Measurements from ENCODE around the gene AHNAK2. TPM values are rescaled to one million over a fixed set of nuclear protein-coding genes. Genes with fewer than 3 reads are reported as not detected.

AHNAK2 gene
- total RNA-seq, 1 experiment from 2014 or later: 45.0 TPM

- no peak overlapping the region for H3K4me2 ChIP-seq (ENCODE audit: low read length)
- POLR2A ChIA-PET: no interaction called here
- no peak overlapping the region for H3K4me3 ChIP-seq (replicated peaks in 1 of 2; ENCODE audit: low read depth in 1 of 2, low read length in 2 of 2)
- intact Hi-C loops (cut with micrococcal nuclease): no loop called here
- CTCF ChIA-PET: no interaction called here
- H3K9me2 ChIP-seq (ENCODE audit: insufficient read depth): no peaks in the 10 kb centered on the region
- no peak overlapping the region for H2AFZ ChIP-seq (ENCODE audit: low read depth, low read length, poor library complexity, severe bottlenecking)
- H3K9me3 ChIP-seq (ENCODE audit: control insufficient read depth in 1 of 2, insufficient read depth in 1 of 2, low read depth in 1 of 2, low read length in 2 of 2): no peaks in the 10 kb centered on the region
- TF ChIP-seq POLR2A (IDR thresholded peaks at IDR 0.05; ENCODE audit: borderline replicate concordance, extremely low read depth, insufficient read depth, insufficient read length) (no peak), ZFX (IDR thresholded peaks at IDR 0.05) (no peak), REST (IDR thresholded peaks at IDR 0.05; ENCODE audit: low read depth) (no peak)
- TF ChIP-seq, protein P1, sequence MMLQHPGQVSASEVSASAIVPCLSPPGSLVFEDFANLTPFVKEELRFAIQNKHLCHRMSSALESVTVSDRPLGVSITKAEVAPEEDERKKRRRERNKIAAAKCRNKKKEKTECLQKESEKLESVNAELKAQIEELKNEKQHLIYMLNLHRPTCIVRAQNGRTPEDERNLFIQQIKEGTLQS (IDR thresholded peaks at IDR 0.05): no peak
- DNase-seq (ENCODE audit: low read depth, low spot score) (no peak), ATAC-seq (no peak)
- H4K20me1 ChIP-seq (ENCODE audit: insufficient read depth): peaks cover 38% of the 10 kb centered on the region; the same call in 1 of the 2 replicates
- H3K9ac ChIP-seq (ENCODE audit: low read length): no peak overlapping the region
- BruUV-seq (replicated peaks): no TSS peak
- no peaks in the 10 kb centered on the region for H3K27me3 ChIP-seq (ENCODE audit: insufficient read depth, low read length)
- peaks cover 97% of the 10 kb centered on the region for H3K79me2 ChIP-seq (ENCODE audit: insufficient read depth, low read length)
- H3K36me3 ChIP-seq (ENCODE audit: control insufficient read depth in 1 of 2, insufficient read depth in 2 of 2, low read length in 2 of 2): peaks cover 22 to 38% of the 10 kb centered on the region in 2 experiments
- H3K4me1 ChIP-seq (ENCODE audit: control insufficient read depth in 1 of 2, insufficient read depth in 2 of 2, low read length in 2 of 2): peaks cover 8 to 11% of the 10 kb centered on the region in 2 experiments
- RAD21 ChIA-PET (ENCODE audit: low non-redundant PET in 1 of 2, low total read pairs in 2 of 2, uncharacterized antibody in 2 of 2, unreplicated experiment in 2 of 2): no interaction called here
- H3K27ac ChIP-seq (ENCODE audit: low read depth, low read length): no peak overlapping the region; the same call in 1 of the 2 replicates
Observed at GRCh38 chr14:105013150-105013785, 35.1 kb upstream of the AHNAK2 start.

Measured in HCT116 (cell line).